Peyer's patch (tissue), 4 donors: Measurements from ENCODE around the gene ITLN2. TPM values are rescaled to one million over a fixed set of nuclear protein-coding genes. Genes with fewer than 3 reads are reported as not detected.

Source experiments
- DNase-seq, 3 donors: peaks; one replicate each; pipeline ENCODE4 v3.0.0-alpha.2; 2017 to 2019
- H3K27ac ChIP-seq, 4 donors: fragments of 200-600 bp; sonication (generic); one replicate each; pipeline ENCODE4 v1.5.1; 2016 to 2019
- H3K27me3 ChIP-seq, 2 donors: fragments of 200-600 bp; sonication (generic); one replicate each; pipeline ENCODE4 v1.5.1; 2019
- H3K36me3 ChIP-seq, 3 donors: fragments of 200-600 bp; sonication (generic); one replicate each; pipeline ENCODE4 v1.5.1; 2016 to 2019
- H3K4me1 ChIP-seq, 4 donors: fragments of 200-600 bp; sonication (generic); one replicate each; pipeline ENCODE4 v1.5.1; 2016 to 2019
- H3K4me3 ChIP-seq, 4 donors: fragments of 200-600 bp; sonication (generic); 1 replicate in 3 of 4; 2 replicates in 1 of 4; pipeline ENCODE4 v1.5.1; 2016 to 2019; ENCODE audit warnings: mild to moderate bottlenecking in 1 of 4
- H3K9me3 ChIP-seq, 4 donors: fragments of 200-600 bp; sonication (generic); one replicate each; pipeline ENCODE4 v1.5.1; 2016 to 2019; ENCODE audit warnings: mild to moderate bottlenecking in 1 of 4
- CTCF ChIP-seq, 6 experiments: fragments of 450-650 bp in 4 of 6; fragments of 200-600 bp in 2 of 6; sonication (generic) in 1 of 6; IDR thresholded peaks; one replicate each; pipeline ENCODE4 v1.5.1; 2017 to 2019; ENCODE audit warnings: antibody characterized with exemption in 6 of 6, mild to moderate bottlenecking in 3 of 6, moderate library complexity in 1 of 6
- POLR2A ChIP-seq, 2 donors: fragments of 450-650 bp; IDR thresholded peaks; one replicate each; pipeline ENCODE4 v1.5.1; 2017; ENCODE audit warnings: antibody characterized with exemption in 2 of 2, mild to moderate bottlenecking in 2 of 2, moderate library complexity in 2 of 2
- total RNA-seq, 4 donors: library from RNA; depleted of rRNA; stranded (reverse); fragments of >200 nt; gene quantifications; one replicate each; pipeline ENCODE4 v1.1.0, GENCODE V29; 2016

Gene ITLN2
- total RNA-seq, 4 donors from 2014 or later = 37.0 to 76.7 (median 54.1) TPM

- Histone ChIP-seq H3K4me3 (no peak overlapping the region), H3K9me3 (peaks cover 0 to 4% (median 0%) of the 10 kb centered on the region in 4 donors), H3K27ac (no peak overlapping the region), H3K27me3 (no peaks in the 10 kb centered on the region), H3K36me3 (no peaks in the 10 kb centered on the region), H3K4me1 (peaks cover 0 to 9% (median 3%) of the 10 kb centered on the region in 4 donors)
- DNase-seq = no peak
- TF ChIP-seq POLR2A (IDR thresholded peaks at IDR 0.05) = no peak
- TF ChIP-seq CTCF (IDR thresholded peaks at IDR 0.05) = no peak
These were observed 27.2 kb upstream of the ITLN2 start for GRCh38 chr1:160981584-160982411.

GRCh38 chr1:160979286-160979685 lies 24.7 kb upstream of the ITLN2 start:
- TF ChIP-seq POLR2A (IDR thresholded peaks at IDR 0.05) (no peak), CTCF (IDR thresholded peaks at IDR 0.05) (no peak)
- Histone ChIP-seq H3K4me1 (peaks cover 0 to 9% (median 3%) of the 10 kb centered on the region in 4 donors), H3K27ac (no peak overlapping the region), H3K4me3 (no peak overlapping the region), H3K27me3 (no peaks in the 10 kb centered on the region), H3K36me3 (no peaks in the 10 kb centered on the region), H3K9me3 (no peaks in the 10 kb centered on the region)
- no peak for DNase-seq

- H3K4me3 ChIP-seq = no peak overlapping the region
- DNase-seq = no peak
- no peaks in the 10 kb centered on the region for H3K27me3 ChIP-seq
- H3K27ac ChIP-seq = no peak overlapping the region
- TF ChIP-seq CTCF (IDR thresholded peaks at IDR 0.05) = no peak
- no peak for TF ChIP-seq POLR2A (IDR thresholded peaks at IDR 0.05)
- H3K36me3 ChIP-seq = no peaks in the 10 kb centered on the region
- peaks cover 0 to 9% (median 3%) of the 10 kb centered on the region in 4 donors for H3K4me1 ChIP-seq
- no peaks in the 10 kb centered on the region for H3K9me3 ChIP-seq
These were observed 23.9 kb upstream of the ITLN2 start for GRCh38 chr1:160978510-160978927.

- Histone ChIP-seq H3K27me3 (no peaks in the 10 kb centered on the region), H3K9me3 (no peaks in the 10 kb centered on the region), H3K4me3 (no peak overlapping the region), H3K4me1 (no peaks in the 10 kb centered on the region), H3K36me3 (no peaks in the 10 kb centered on the region), H3K27ac (no peak overlapping the region)
- DNase-seq = no peak
- TF ChIP-seq CTCF (IDR thresholded peaks at IDR 0.05) (no peak), POLR2A (IDR thresholded peaks at IDR 0.05) (no peak)
These were observed 20.4 kb upstream of the ITLN2 start for GRCh38 chr1:160975026-160975425.

- DNase-seq = no peak
- Histone ChIP-seq H3K4me1 (no peaks in the 10 kb centered on the region), H3K4me3 (no peak overlapping the region), H3K27ac (no peak overlapping the region), H3K9me3 (no peaks in the 10 kb centered on the region), H3K36me3 (no peaks in the 10 kb centered on the region), H3K27me3 (no peaks in the 10 kb centered on the region)
- TF ChIP-seq POLR2A (IDR thresholded peaks at IDR 0.05) (no peak), CTCF (IDR thresholded peaks at IDR 0.05) (no peak)
These were observed 18.9 kb upstream of the ITLN2 start for GRCh38 chr1:160973491-160973890.
